ENCODE measurements around the gene PARVB.
"Not testable (repeated sequence)": the region's sequence is repeated elsewhere in the genome, so short reads cannot be mapped to it uniquely, and the experiment has no call there.

The PARVB gene

GRCh38 chr22:44056649-44057048 lies 32.5 kb downstream of the PARVB start:
- DNase-seq: not testable (repeated sequence)

GRCh38 chr22:44057401-44057987 lies 33.4 kb downstream of the PARVB start:
- DNase-seq: no peak

GRCh38 chr22:44063462-44064371 lies 39.6 kb downstream of the PARVB start:
- no peak for DNase-seq

- no peak for DNase-seq
Observed at GRCh38 chr22:44067033-44067432, 42.9 kb downstream of the PARVB start.

- no peak for DNase-seq
Observed at GRCh38 chr22:44067901-44068300, 43.8 kb downstream of the PARVB start.

- no peak for DNase-seq
Observed at GRCh38 chr22:44068422-44069191, 44.5 kb downstream of the PARVB start.

- DNase-seq: no peak
Observed at GRCh38 chr22:44070029-44070428, 45.9 kb downstream of the PARVB start.

- no peak for DNase-seq
Observed at GRCh38 chr22:44071781-44072326, 47.8 kb downstream of the PARVB start.

- DNase-seq: no peak
Observed at GRCh38 chr22:44074337-44074984, 50.4 kb downstream of the PARVB start.

- no peak for DNase-seq
Observed at GRCh38 chr22:44075022-44075421, 50.9 kb downstream of the PARVB start.

GRCh38 chr22:44075670-44076069 lies 51.6 kb downstream of the PARVB start:
- no peak for DNase-seq

- no peak for DNase-seq
Observed at GRCh38 chr22:44076825-44077224, 52.7 kb downstream of the PARVB start.

GRCh38 chr22:44080936-44081861 lies 57.1 kb downstream of the PARVB start:
- DNase-seq: peak; percentile 62

- DNase-seq: no peak
Observed at GRCh38 chr22:44082801-44083200, 58.7 kb downstream of the PARVB start.

- DNase-seq: no peak
Observed at GRCh38 chr22:44084044-44084772, 60.1 kb downstream of the PARVB start.

- peak; percentile 52 for DNase-seq
Observed at GRCh38 chr22:44085743-44086270, 61.7 kb downstream of the PARVB start.

- DNase-seq: no peak
Observed at GRCh38 chr22:44086271-44087088, 62.4 kb downstream of the PARVB start.

GRCh38 chr22:44087089-44087430 lies 63.0 kb downstream of the PARVB start:
- DNase-seq: no peak

GRCh38 chr22:44088976-44089570 lies 65.0 kb downstream of the PARVB start:
- DNase-seq: peak; percentile 58

Measured in fibroblast of skin of scalp (primary cell).